A549 (cell line): ENCODE results near the gene MYRF.

Experiments used
- CBX2 ChIP-seq: fragments of 200-600 bp; sonication (generic); IDR thresholded peaks from 2 replicates; pipeline ENCODE4 v1.6.1; 2016; ENCODE audit warnings: low read depth, mild to moderate bottlenecking, borderline replicate concordance
- CEBPB ChIP-seq, 2 experiments: fragments of >200 bp in 1 of 2; sonication (Bioruptor Twin) in 1 of 2; formaldehyde crosslinking in 1 of 2; IDR thresholded peaks; 2 replicates each; pipeline ENCODE4 v1.6.1; 2012 to 2016
- CTCF ChIP-seq: fragments of >200 bp; sonication (Bioruptor Twin); formaldehyde crosslinking; IDR thresholded peaks from 3 replicates; pipeline ENCODE4 v1.5.1; 2016
- EHF ChIP-seq: fragments of 250-450 bp; sonication (Bioruptor Pico); IDR thresholded peaks from 2 replicates; pipeline ENCODE4 v1.5.0; 2020; ENCODE audit warnings: mild to moderate bottlenecking
- FOXS1 ChIP-seq: fragments of 250-450 bp; sonication (Bioruptor Pico); IDR thresholded peaks from 2 replicates; pipeline ENCODE4 v1.5.0; 2020; ENCODE audit warnings: mild to moderate bottlenecking, moderate library complexity
- JUN ChIP-seq, 2 experiments: fragments of >200 bp; sonication (Bioruptor Twin); formaldehyde crosslinking; IDR thresholded peaks; 2 replicates in 1 of 2; 3 replicates in 1 of 2; pipeline ENCODE4 v1.6.1; 2016 to 2017
- JUNB ChIP-seq: fragments of >200 bp; sonication (Bioruptor Twin); formaldehyde crosslinking; IDR thresholded peaks from 2 replicates; pipeline ENCODE4 v1.6.1; 2016
- NR3C1 ChIP-seq: fragments of >200 bp; sonication (Bioruptor Twin); formaldehyde crosslinking; IDR thresholded peaks from 3 replicates; pipeline ENCODE4 v1.6.1; 2017
- POLR2A ChIP-seq: IDR thresholded peaks from 2 replicates; pipeline ENCODE4 v1.6.1; 2012; ENCODE audit warnings: mild to moderate bottlenecking, low read length
- POLR2AphosphoS2 ChIP-seq: conservative IDR thresholded peaks from 2 replicates; pipeline ENCODE4 v1.6.1; 2012; ENCODE audit warnings: low read length, improper control_type of control experiment, inconsistent platforms
- RAD21 ChIP-seq, 2 experiments: fragments of >200 bp in 1 of 2; sonication (Bioruptor Twin) in 1 of 2; formaldehyde crosslinking in 1 of 2; IDR thresholded peaks in 1 of 2; conservative IDR thresholded peaks in 1 of 2; 2 replicates in 1 of 2; 3 replicates in 1 of 2; pipeline ENCODE4 v1.6.1; 2012 to 2018; ENCODE audit warnings: inconsistent platforms in 1 of 2
- TF ChIP-seq, protein P1 (sequence below): fragments of 200-600 bp; sonication (generic); IDR thresholded peaks from 2 replicates; pipeline ENCODE4 v1.6.1; 2016; ENCODE audit warnings: antibody characterized with exemption, mild to moderate bottlenecking, moderate library complexity

DNA sequence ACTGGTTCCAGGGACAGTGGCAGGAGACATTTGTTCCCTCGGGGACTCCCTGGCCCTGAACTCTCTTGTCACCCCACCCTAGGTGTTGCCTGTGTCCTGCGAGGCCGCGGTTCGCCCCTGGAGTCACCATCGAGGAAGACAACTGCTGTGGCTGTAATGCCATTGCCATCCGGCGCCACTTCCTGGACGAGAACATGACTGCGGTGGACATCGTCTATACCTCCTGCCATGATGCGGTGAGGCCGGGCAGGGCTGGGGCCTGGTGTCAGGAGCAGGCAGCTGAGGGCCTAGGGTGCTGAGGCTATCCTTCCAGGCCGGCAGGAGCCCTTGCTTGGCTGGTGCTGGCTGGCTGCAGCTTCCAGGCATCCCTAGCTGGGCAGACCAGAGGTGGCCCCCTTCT is 17.7 kb upstream of the MYRF start:
- TF ChIP-seq POLR2A, result no peak
- TF ChIP-seq CTCF, result no peak
- TF ChIP-seq RAD21 (conservative IDR thresholded peaks at IDR 0.05 in 1 of 2, IDR thresholded peaks at IDR 0.05 in 1 of 2), result no peak
- TF ChIP-seq JUNB, result no peak
- no peak for TF ChIP-seq NR3C1
- TF ChIP-seq, protein P1, sequence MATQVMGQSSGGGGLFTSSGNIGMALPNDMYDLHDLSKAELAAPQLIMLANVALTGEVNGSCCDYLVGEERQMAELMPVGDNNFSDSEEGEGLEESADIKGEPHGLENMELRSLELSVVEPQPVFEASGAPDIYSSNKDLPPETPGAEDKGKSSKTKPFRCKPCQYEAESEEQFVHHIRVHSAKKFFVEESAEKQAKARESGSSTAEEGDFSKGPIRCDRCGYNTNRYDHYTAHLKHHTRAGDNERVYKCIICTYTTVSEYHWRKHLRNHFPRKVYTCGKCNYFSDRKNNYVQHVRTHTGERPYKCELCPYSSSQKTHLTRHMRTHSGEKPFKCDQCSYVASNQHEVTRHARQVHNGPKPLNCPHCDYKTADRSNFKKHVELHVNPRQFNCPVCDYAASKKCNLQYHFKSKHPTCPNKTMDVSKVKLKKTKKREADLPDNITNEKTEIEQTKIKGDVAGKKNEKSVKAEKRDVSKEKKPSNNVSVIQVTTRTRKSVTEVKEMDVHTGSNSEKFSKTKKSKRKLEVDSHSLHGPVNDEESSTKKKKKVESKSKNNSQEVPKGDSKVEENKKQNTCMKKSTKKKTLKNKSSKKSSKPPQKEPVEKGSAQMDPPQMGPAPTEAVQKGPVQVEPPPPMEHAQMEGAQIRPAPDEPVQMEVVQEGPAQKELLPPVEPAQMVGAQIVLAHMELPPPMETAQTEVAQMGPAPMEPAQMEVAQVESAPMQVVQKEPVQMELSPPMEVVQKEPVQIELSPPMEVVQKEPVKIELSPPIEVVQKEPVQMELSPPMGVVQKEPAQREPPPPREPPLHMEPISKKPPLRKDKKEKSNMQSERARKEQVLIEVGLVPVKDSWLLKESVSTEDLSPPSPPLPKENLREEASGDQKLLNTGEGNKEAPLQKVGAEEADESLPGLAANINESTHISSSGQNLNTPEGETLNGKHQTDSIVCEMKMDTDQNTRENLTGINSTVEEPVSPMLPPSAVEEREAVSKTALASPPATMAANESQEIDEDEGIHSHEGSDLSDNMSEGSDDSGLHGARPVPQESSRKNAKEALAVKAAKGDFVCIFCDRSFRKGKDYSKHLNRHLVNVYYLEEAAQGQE, result no peak
- no peak for TF ChIP-seq CBX2
- no peak for TF ChIP-seq FOXS1 (CRISPR knock-in tag)
- no peak for TF ChIP-seq CEBPB (IDR thresholded peaks at IDR 0.05)
- TF ChIP-seq EHF (CRISPR knock-in tag), result no peak
- TF ChIP-seq JUN (IDR thresholded peaks at IDR 0.05), result no peak
- no peak for TF ChIP-seq POLR2AphosphoS2
